GM21423 (cell line): ENCODE data around the gene BMPR1B.
"Not testable (repeated sequence)": the region's sequence is repeated elsewhere in the genome, so short reads cannot be mapped to it uniquely, and the experiment has no call there.

Experiments used
- ATAC-seq: cut with Tn5 transposase; IDR thresholded peaks from one replicate; pipeline ENCODE4 v1.9.1; 2021; ENCODE audit warnings: mild to moderate bottlenecking, moderate library complexity; ENCODE audit not compliant: unreplicated experiment

BMPR1B gene

GRCh38 chr4:94831607-94832006 is 73.9 kb downstream of the BMPR1B start:
- ATAC-seq = no peak

GRCh38 chr4:94832329-94832728 is 74.6 kb downstream of the BMPR1B start:
- ATAC-seq = not testable (repeated sequence)

- ATAC-seq = no peak
These were observed 75.6 kb downstream of the BMPR1B start for GRCh38 chr4:94833394-94833793.

- ATAC-seq = no peak
These were observed 76.7 kb downstream of the BMPR1B start for GRCh38 chr4:94834501-94834900.

- not testable (repeated sequence) for ATAC-seq
These were observed 83.6 kb downstream of the BMPR1B start for GRCh38 chr4:94841166-94841863.

GRCh38 chr4:94841864-94842221 is 84.1 kb downstream of the BMPR1B start:
- no peak for ATAC-seq

GRCh38 chr4:94843216-94843615 is 85.5 kb downstream of the BMPR1B start:
- no peak for ATAC-seq

GRCh38 chr4:94848326-94848725 is 90.6 kb downstream of the BMPR1B start:
- no peak for ATAC-seq

GRCh38 chr4:94849901-94850300 is 92.1 kb downstream of the BMPR1B start:
- no peak for ATAC-seq

- no peak for ATAC-seq
These were observed 94.9 kb downstream of the BMPR1B start for GRCh38 chr4:94852616-94853015.

GRCh38 chr4:94856030-94856429 is 98.3 kb downstream of the BMPR1B start:
- ATAC-seq = no peak

GRCh38 chr4:94870146-94870545 is 112.4 kb downstream of the BMPR1B start:
- ATAC-seq = no peak

GRCh38 chr4:94871644-94872305 is 114.0 kb downstream of the BMPR1B start:
- ATAC-seq = no peak

- no peak for ATAC-seq
These were observed 120.2 kb downstream of the BMPR1B start for GRCh38 chr4:94877973-94878372.

- no peak for ATAC-seq
These were observed 123.2 kb downstream of the BMPR1B start for GRCh38 chr4:94880956-94881355.

- no peak for ATAC-seq
These were observed 125.0 kb downstream of the BMPR1B start for GRCh38 chr4:94882756-94883155.

GRCh38 chr4:94887027-94887426 is 129.3 kb downstream of the BMPR1B start:
- no peak for ATAC-seq

GRCh38 chr4:94889523-94889922 is 131.8 kb downstream of the BMPR1B start:
- ATAC-seq = no peak

- no peak for ATAC-seq
These were observed 132.2 kb downstream of the BMPR1B start for GRCh38 chr4:94889946-94890345.

- no peak for ATAC-seq
These were observed 132.8 kb downstream of the BMPR1B start for GRCh38 chr4:94890579-94890978.

- no peak for ATAC-seq
These were observed 134.3 kb downstream of the BMPR1B start for GRCh38 chr4:94892051-94892450.

- ATAC-seq = no peak
These were observed 137.3 kb downstream of the BMPR1B start for GRCh38 chr4:94895081-94895480.

- ATAC-seq = no peak
These were observed 139.3 kb downstream of the BMPR1B start for GRCh38 chr4:94897023-94897422.
